ENCODE measurements around the gene LCN12. TPM values are rescaled to one million over a fixed set of nuclear protein-coding genes. Genes with fewer than 3 reads are reported as not detected.

The LCN12 gene
- polyA plus RNA-seq, 1 of the 3 experiments (the other 2 are of a cell fraction): 0.87 TPM

- ChIA-PET POLR2A (no interaction called here), CTCF (interaction anchor here (1.2 kb wide), 1 partner anchor 19 kb away, joined by 3 read pairs; no protein-coding TSS in a partner anchor)
Measured at GRCh38 chr9:136939996-136940525, 12.0 kb upstream of the LCN12 start.

DNA sequence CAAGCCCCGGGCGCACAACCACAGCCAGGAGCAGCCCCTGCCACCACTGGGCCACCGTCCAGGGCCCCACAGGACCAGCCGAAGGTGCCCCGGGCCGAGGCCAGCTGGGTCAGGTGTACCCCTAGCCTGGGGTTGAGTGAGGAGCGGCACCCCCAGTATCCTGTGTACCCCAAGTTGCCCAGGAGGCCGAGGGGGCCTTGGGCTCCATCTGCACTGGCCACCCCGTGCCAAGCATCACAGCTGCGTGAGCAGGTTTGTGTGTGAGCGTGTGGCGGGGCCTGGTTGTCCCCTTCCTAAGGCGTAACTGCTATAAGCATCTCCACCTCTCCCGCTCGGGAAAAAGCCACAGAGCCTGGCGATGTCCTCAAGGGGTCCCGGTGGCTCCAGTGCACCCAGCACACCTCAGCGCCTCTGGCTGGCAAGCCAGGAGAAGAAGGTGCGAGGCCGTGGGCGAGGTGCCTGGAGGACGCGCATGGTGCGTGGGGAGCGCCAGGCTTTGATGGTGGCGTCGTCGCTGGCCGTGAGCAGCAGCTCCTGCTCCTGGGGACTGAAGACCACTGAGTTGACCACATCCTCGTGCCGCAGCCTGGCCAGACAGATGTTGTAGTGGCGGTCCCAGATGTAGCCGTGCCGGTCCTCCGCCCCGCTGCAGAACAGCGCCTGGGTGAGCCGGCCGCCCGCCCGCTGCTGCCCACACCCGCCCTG is 11.4 kb upstream of the LCN12 start:
- no peaks in the 10 kb centered on the region for H3K9me3 ChIP-seq
- TF ChIP-seq, protein P1, sequence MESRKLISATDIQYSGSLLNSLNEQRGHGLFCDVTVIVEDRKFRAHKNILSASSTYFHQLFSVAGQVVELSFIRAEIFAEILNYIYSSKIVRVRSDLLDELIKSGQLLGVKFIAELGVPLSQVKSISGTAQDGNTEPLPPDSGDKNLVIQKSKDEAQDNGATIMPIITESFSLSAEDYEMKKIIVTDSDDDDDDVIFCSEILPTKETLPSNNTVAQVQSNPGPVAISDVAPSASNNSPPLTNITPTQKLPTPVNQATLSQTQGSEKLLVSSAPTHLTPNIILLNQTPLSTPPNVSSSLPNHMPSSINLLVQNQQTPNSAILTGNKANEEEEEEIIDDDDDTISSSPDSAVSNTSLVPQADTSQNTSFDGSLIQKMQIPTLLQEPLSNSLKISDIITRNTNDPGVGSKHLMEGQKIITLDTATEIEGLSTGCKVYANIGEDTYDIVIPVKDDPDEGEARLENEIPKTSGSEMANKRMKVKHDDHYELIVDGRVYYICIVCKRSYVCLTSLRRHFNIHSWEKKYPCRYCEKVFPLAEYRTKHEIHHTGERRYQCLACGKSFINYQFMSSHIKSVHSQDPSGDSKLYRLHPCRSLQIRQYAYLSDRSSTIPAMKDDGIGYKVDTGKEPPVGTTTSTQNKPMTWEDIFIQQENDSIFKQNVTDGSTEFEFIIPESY (IDR thresholded peaks at IDR 0.05; ENCODE audit: borderline replicate concordance, low read depth): no peak
- TF ChIP-seq SIN3A (IDR thresholded peaks at IDR 0.05; ENCODE audit: borderline replicate concordance, low read depth, low read length): no peak
- no peak for TF ChIP-seq FOXJ3 (CRISPR knock-in tag; IDR thresholded peaks at IDR 0.05)
- no peak for TF ChIP-seq MXI1 (IDR thresholded peaks at IDR 0.05; ENCODE audit: low read depth, low read length)
- TF ChIP-seq GABPA (IDR thresholded peaks at IDR 0.05; ENCODE audit: low read depth): no peak
- TF ChIP-seq MEF2A (IDR thresholded peaks at IDR 0.05; ENCODE audit: borderline replicate concordance, low read depth): no peak
- TF ChIP-seq SMC3 (IDR thresholded peaks at IDR 0.05; ENCODE audit: low read depth, low read length): no peak
- TF ChIP-seq RAD21 (IDR thresholded peaks at IDR 0.05; ENCODE audit: low read length): no peak
- TF ChIP-seq, protein P2, sequence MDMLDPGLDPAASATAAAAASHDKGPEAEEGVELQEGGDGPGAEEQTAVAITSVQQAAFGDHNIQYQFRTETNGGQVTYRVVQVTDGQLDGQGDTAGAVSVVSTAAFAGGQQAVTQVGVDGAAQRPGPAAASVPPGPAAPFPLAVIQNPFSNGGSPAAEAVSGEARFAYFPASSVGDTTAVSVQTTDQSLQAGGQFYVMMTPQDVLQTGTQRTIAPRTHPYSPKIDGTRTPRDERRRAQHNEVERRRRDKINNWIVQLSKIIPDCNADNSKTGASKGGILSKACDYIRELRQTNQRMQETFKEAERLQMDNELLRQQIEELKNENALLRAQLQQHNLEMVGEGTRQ (IDR thresholded peaks at IDR 0.05; ENCODE audit: borderline replicate concordance, low read depth, low read length): no peak
- TF ChIP-seq, protein P3, sequence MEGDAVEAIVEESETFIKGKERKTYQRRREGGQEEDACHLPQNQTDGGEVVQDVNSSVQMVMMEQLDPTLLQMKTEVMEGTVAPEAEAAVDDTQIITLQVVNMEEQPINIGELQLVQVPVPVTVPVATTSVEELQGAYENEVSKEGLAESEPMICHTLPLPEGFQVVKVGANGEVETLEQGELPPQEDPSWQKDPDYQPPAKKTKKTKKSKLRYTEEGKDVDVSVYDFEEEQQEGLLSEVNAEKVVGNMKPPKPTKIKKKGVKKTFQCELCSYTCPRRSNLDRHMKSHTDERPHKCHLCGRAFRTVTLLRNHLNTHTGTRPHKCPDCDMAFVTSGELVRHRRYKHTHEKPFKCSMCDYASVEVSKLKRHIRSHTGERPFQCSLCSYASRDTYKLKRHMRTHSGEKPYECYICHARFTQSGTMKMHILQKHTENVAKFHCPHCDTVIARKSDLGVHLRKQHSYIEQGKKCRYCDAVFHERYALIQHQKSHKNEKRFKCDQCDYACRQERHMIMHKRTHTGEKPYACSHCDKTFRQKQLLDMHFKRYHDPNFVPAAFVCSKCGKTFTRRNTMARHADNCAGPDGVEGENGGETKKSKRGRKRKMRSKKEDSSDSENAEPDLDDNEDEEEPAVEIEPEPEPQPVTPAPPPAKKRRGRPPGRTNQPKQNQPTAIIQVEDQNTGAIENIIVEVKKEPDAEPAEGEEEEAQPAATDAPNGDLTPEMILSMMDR (IDR thresholded peaks at IDR 0.05): no peak
- no peak for TF ChIP-seq NFIC (IDR thresholded peaks at IDR 0.05; ENCODE audit: borderline replicate concordance)
- TF ChIP-seq CHD2 (IDR thresholded peaks at IDR 0.05; ENCODE audit: low read length, partially characterized antibody): no peak
- no peak for TF ChIP-seq USF1 (IDR thresholded peaks at IDR 0.05; ENCODE audit: borderline replicate concordance, low read depth)
- peaks cover 28% of the 10 kb centered on the region for H3K79me2 ChIP-seq (ENCODE audit: insufficient read depth)
- peaks cover 13% of the 10 kb centered on the region for H4K20me1 ChIP-seq (ENCODE audit: insufficient read depth)
- H3K4me2 ChIP-seq: no peak overlapping the region
- ChIA-PET POLR2A (no interaction called here), CTCF (interaction anchor here (1.5 kb wide), 1 partner anchor 13 kb away, joined by 4 read pairs; no protein-coding TSS in a partner anchor)
- no peak overlapping the region for H3K4me3 ChIP-seq (ENCODE audit: low read depth in 2 of 2, low read length in 1 of 2)
- H3K27ac ChIP-seq (ENCODE audit: low read depth in 2 of 2, low read length in 1 of 2): no peak overlapping the region
- no peak for DNase-seq
- peaks cover 10 to 38% of the 10 kb centered on the region in 2 experiments for H3K36me3 ChIP-seq (replicated peaks in 1 of 2; ENCODE audit: control insufficient read depth in 1 of 2, insufficient read depth in 2 of 2, low read length in 1 of 2)
- WGBS (ENCODE audit: low lambda C conversion rate): 97% methylated on average over 17 of the region's 42 CpGs
- H3K9ac ChIP-seq: no peak overlapping the region
- H3K27me3 ChIP-seq (ENCODE audit: insufficient read depth): no peaks in the 10 kb centered on the region
- peaks cover 12% of the 10 kb centered on the region for H3F3A ChIP-seq (replicated peaks; ENCODE audit: insufficient read depth)
- peaks cover 0 to 13% of the 10 kb centered on the region in 2 experiments; a peak in 1 of 4 replicates for H3K4me1 ChIP-seq (ENCODE audit: control insufficient read depth in 1 of 2, insufficient read depth in 2 of 2, low read depth in 1 of 2, low read length in 1 of 2)
- H2AFZ ChIP-seq (ENCODE audit: low read depth): no peak overlapping the region
- H3K9me2 ChIP-seq: no peaks in the 10 kb centered on the region

More at GRCh38 chr9:136939996-136940525, 12.0 kb upstream of the LCN12 start:
- no peak overlapping the region for H3K4me2 ChIP-seq
- no peak overlapping the region for H2AFZ ChIP-seq (ENCODE audit: low read depth)
- H4K20me1 ChIP-seq (ENCODE audit: insufficient read depth): peaks cover 13% of the 10 kb centered on the region
- H3K9me2 ChIP-seq: no peaks in the 10 kb centered on the region
- peaks cover 28% of the 10 kb centered on the region for H3K79me2 ChIP-seq (ENCODE audit: insufficient read depth)
- DNase-seq: no peak
- no peaks in the 10 kb centered on the region for H3K27me3 ChIP-seq (ENCODE audit: insufficient read depth)
- no peak overlapping the region for H3K27ac ChIP-seq (ENCODE audit: low read depth in 2 of 2, low read length in 1 of 2)
- WGBS (ENCODE audit: low lambda C conversion rate): 93% methylated on average over 8 of the region's 16 CpGs
- H3F3A ChIP-seq (replicated peaks; ENCODE audit: insufficient read depth): peaks cover 14% of the 10 kb centered on the region
- H3K9me3 ChIP-seq: no peaks in the 10 kb centered on the region
- H3K36me3 ChIP-seq (replicated peaks in 1 of 2; ENCODE audit: control insufficient read depth in 1 of 2, insufficient read depth in 2 of 2, low read length in 1 of 2): peaks cover 10 to 38% of the 10 kb centered on the region in 2 experiments
- H3K4me1 ChIP-seq (ENCODE audit: control insufficient read depth in 1 of 2, insufficient read depth in 2 of 2, low read depth in 1 of 2, low read length in 1 of 2): peaks cover 0 to 13% of the 10 kb centered on the region in 2 experiments; a peak in 1 of 4 replicates
- TF ChIP-seq TAF1 (IDR thresholded peaks at IDR 0.05; ENCODE audit: borderline replicate concordance, low read depth, low read length): no peak
- TF ChIP-seq FOSL2 (IDR thresholded peaks at IDR 0.05; ENCODE audit: borderline replicate concordance, low read depth): no peak
- no peak for TF ChIP-seq JUND (IDR thresholded peaks at IDR 0.05)
- TF ChIP-seq RXRA (IDR thresholded peaks at IDR 0.05; ENCODE audit: borderline replicate concordance, low read depth): no peak
- no peak for TF ChIP-seq FOXM1 (IDR thresholded peaks at IDR 0.05; ENCODE audit: low read depth)
- TF ChIP-seq GATA2 (CRISPR knock-in tag; IDR thresholded peaks at IDR 0.05): no peak
- no peak overlapping the region for H3K4me3 ChIP-seq (ENCODE audit: low read depth in 2 of 2, low read length in 1 of 2)
- H3K9ac ChIP-seq: no peak overlapping the region

Measured in SK-N-SH (cell line).